Mucosa of descending colon (tissue), 3 donors: Measurements from ENCODE around the gene CMSS1. TPM values are rescaled to one million over a fixed set of nuclear protein-coding genes. Genes with fewer than 3 reads are reported as not detected.

Experiments used
- ATAC-seq: fragments of 200-7000 bp; cut with Tn5 transposase; one replicate; pipeline ENCODE4 v1.9.1; 2020; ENCODE audit warnings: mild to moderate bottlenecking, moderate library complexity
- DNase-seq, 3 donors: peaks; one replicate each; pipeline ENCODE4 v3.0.0-alpha.2; 2020
- H3K36me3 ChIP-seq: fragments of 200-600 bp; one replicate; pipeline ENCODE4 v1.8.0; 2021; ENCODE audit warnings: low read depth, mild to moderate bottlenecking
- H3K4me1 ChIP-seq: fragments of 200-600 bp; one replicate; pipeline ENCODE4 v1.8.0; 2021; ENCODE audit warnings: low read depth, mild to moderate bottlenecking
- H3K4me3 ChIP-seq: fragments of 200-600 bp; one replicate; pipeline ENCODE4 v1.8.0; 2021; ENCODE audit warnings: mild to moderate bottlenecking
- H3K9me3 ChIP-seq: fragments of 200-600 bp; one replicate; pipeline ENCODE4 v1.8.0; 2021; ENCODE audit warnings: mild to moderate bottlenecking
- CTCF ChIP-seq: fragments of 200-600 bp; IDR thresholded peaks from one replicate; pipeline ENCODE4 v1.8.0; 2022; ENCODE audit warnings: antibody characterized with exemption, mild to moderate bottlenecking
- intact Hi-C, 2 donors: fragments of 100-400 bp; cut with DNase I in 1 of 2; cut with micrococcal nuclease in 1 of 2; formaldehyde crosslinking; loops; one replicate each; pipeline versions ENCODE4 v1.11.0 to v1.11.1; 2022; cut with DNase I, micrococcal nuclease
- total RNA-seq, 3 donors: library from RNA; stranded (reverse); fragmentation: NEBNext Ultra II Directional in 2 of 3; extraction: Animal tissue kit (Norgen Biotek cat#: 25700) in 2 of 3; gene quantifications; one replicate each; pipeline versions ENCODE4 v1.2.1 to v1.2.4, GENCODE V29; 2021 to 2023
- donor health status: DM: no; HTN: no; CAD: no; lungs with moderate emphysema.
- donor health status: DM: no; HTN: no; CAD: no.
- donor health status: DM: no; HTN: yes; CAD: no.

The CMSS1 gene
- total RNA-seq, 3 donors from 2014 or later: 9.6 to 24.2 (median 13.8) TPM

GRCh38 chr3:100158918-100159330 lies 341.3 kb downstream of the CMSS1 start:
- no peak for TF ChIP-seq CTCF
- ATAC-seq: no peak
- H3K4me1 ChIP-seq: no peaks in the 10 kb centered on the region
- H3K4me3 ChIP-seq: no peak overlapping the region
- no peaks in the 10 kb centered on the region for H3K36me3 ChIP-seq
- peaks cover 8% of the 10 kb centered on the region for H3K9me3 ChIP-seq
- intact Hi-C loops: no loop called here
- DNase-seq: no peak

GRCh38 chr3:100159331-100160153 lies 341.9 kb downstream of the CMSS1 start:
- no peaks in the 10 kb centered on the region for H3K36me3 ChIP-seq
- peaks cover 8% of the 10 kb centered on the region for H3K9me3 ChIP-seq
- H3K4me3 ChIP-seq: no peak overlapping the region
- no peak for ATAC-seq
- intact Hi-C loops: no loop called here
- no peaks in the 10 kb centered on the region for H3K4me1 ChIP-seq
- DNase-seq: no peak
- no peak for TF ChIP-seq CTCF

DNA sequence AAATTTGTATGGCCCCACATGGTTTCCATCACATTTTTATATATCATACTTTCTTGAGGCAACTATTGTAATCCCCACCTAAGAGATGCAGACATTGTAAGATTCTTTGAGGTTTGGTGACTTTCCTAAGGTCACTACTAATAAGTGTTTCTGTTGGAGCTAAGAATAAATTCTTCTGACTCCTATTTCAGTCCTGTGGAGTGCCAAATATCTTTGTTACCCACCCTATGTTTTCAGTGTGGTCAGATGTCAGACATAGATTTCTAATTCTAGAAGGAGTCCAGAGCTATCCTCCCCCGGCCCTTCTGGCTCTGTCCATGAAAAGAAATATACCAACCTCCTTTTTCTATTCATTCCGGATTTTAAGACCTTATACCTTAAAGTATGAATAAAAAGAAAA lies 342.9 kb downstream of the CMSS1 start:
- TF ChIP-seq CTCF: no peak
- H3K4me3 ChIP-seq: no peak overlapping the region
- DNase-seq: no peak
- peaks cover 8% of the 10 kb centered on the region for H3K9me3 ChIP-seq
- ATAC-seq: no peak
- no peaks in the 10 kb centered on the region for H3K36me3 ChIP-seq
- intact Hi-C loops: no loop called here
- no peaks in the 10 kb centered on the region for H3K4me1 ChIP-seq

DNA sequence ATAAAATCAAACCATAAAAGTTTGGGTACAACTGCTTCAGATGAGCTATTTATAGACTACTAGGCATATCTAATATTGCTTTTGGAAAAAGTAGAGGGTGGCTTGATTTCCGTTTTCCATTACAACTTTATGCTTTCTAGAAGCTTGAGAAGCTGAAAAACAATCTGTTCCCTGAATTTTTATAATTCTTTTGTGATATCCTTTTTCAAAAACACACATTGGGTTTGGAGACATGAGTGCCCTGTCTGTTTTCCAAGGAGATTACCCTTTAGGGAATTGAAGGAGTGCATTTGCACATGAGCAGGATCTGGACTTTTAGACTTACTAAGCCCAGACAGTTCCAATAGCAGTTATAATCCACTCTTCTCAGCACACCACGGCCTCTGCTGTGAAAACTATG lies 346.1 kb downstream of the CMSS1 start:
- intact Hi-C loops: no loop called here
- no peaks in the 10 kb centered on the region for H3K36me3 ChIP-seq
- no peak overlapping the region for H3K4me3 ChIP-seq
- no peaks in the 10 kb centered on the region for H3K4me1 ChIP-seq
- no peak for TF ChIP-seq CTCF
- no peaks in the 10 kb centered on the region for H3K9me3 ChIP-seq
- ATAC-seq (no peak), DNase-seq (no peak)

DNA sequence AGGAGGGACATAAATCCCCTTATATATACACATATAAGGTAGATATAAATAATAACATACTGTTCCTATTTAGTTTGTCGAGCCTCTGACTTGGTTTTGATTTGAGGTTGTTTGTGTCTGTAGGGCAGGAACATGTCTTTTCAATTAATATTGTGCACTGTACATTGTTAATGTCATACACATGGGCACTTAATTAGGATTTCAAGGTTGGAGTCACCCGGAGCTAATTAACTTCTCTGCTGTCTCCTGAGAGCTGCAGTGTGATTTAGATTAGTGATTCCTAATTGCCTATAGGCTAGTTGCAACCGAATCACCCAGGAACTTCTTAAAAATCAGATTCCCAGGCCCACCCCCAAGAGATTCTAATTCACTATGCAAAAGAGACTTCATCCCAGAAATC lies 347.1 kb downstream of the CMSS1 start:
- H3K4me1 ChIP-seq: no peaks in the 10 kb centered on the region
- intact Hi-C loops: no loop called here
- DNase-seq (no peak), ATAC-seq (no peak)
- H3K36me3 ChIP-seq: no peaks in the 10 kb centered on the region
- H3K9me3 ChIP-seq: no peaks in the 10 kb centered on the region
- no peak overlapping the region for H3K4me3 ChIP-seq
- TF ChIP-seq CTCF: no peak
